CD4-positive, alpha-beta T cell treated with Interferon gamma for 1 hour (primary cell): ENCODE data around the gene NCAPD3.
"Not testable (repeated sequence)": the region's sequence is repeated elsewhere in the genome, so short reads cannot be mapped to it uniquely, and the experiment has no call there.

ENCODE experiments used
- DNase-seq: peaks from one replicate; pipeline ENCODE4 v3.0.0-alpha.2; 2020

Gene NCAPD3

GRCh38 chr11:134223836-134224709 is at the start of gene NCAPD3, which contains the start of gene VPS26B:
Gene NCAPD3 (minus strand): TSS chr11:134223967. CDS start chr11:134223926, 41 bp downstream.
Gene VPS26B (plus strand): TSS chr11:134224671. CDS start chr11:134225123, 452 bp downstream.
- DNase-seq, result peak; percentile 96

GRCh38 chr11:134273317-134273712 is 49.5 kb upstream of the NCAPD3 start:
- no peak for DNase-seq

- DNase-seq, result no peak
These were observed 48.9 kb upstream of the NCAPD3 start for GRCh38 chr11:134272381-134273316.

- no peak for DNase-seq
These were observed 48.2 kb upstream of the NCAPD3 start for GRCh38 chr11:134271978-134272377.

GRCh38 chr11:134270250-134270714 is 46.5 kb upstream of the NCAPD3 start:
- DNase-seq, result peak; percentile 8

- DNase-seq, result no peak
These were observed 44.2 kb upstream of the NCAPD3 start for GRCh38 chr11:134267966-134268365.

- no peak for DNase-seq
These were observed 43.7 kb upstream of the NCAPD3 start for GRCh38 chr11:134267461-134267860.

GRCh38 chr11:134266841-134267251 is 43.1 kb upstream of the NCAPD3 start:
- no peak for DNase-seq

GRCh38 chr11:134266440-134266839 is 42.7 kb upstream of the NCAPD3 start:
- DNase-seq, result no peak

GRCh38 chr11:134264966-134265764 is 41.4 kb upstream of the NCAPD3 start:
- DNase-seq, result no peak

GRCh38 chr11:134261626-134262488 is 38.1 kb upstream of the NCAPD3 start:
- DNase-seq, result no peak

GRCh38 chr11:134260983-134261382 is 37.2 kb upstream of the NCAPD3 start:
- no peak for DNase-seq

GRCh38 chr11:134260503-134260902 is 36.7 kb upstream of the NCAPD3 start:
- no peak for DNase-seq

GRCh38 chr11:134258577-134258976 is 34.8 kb upstream of the NCAPD3 start:
- no peak for DNase-seq

GRCh38 chr11:134257101-134257500 is 33.3 kb upstream of the NCAPD3 start:
- no peak for DNase-seq

GRCh38 chr11:134255184-134255561 is 31.4 kb upstream of the NCAPD3 start:
- not testable (repeated sequence) for DNase-seq

GRCh38 chr11:134254433-134255183 is 30.8 kb upstream of the NCAPD3 start:
- DNase-seq, result no peak

- DNase-seq, result peak; percentile 96
These were observed 29.6 kb upstream of the NCAPD3 start, which contains the start of the genes ACAD8 and THYN1 for GRCh38 chr11:134253188-134253993. Gene ACAD8 (plus strand): TSS chr11:134253568. CDS start chr11:134253601, 33 bp downstream. Gene THYN1 (minus strand): TSS chr11:134253352. CDS start chr11:134252882, 470 bp downstream.
